Gastroesophageal sphincter (tissue), 4 donors: ENCODE measurements around the gene GABRB3. TPM values are rescaled to one million over a fixed set of nuclear protein-coding genes. Genes with fewer than 3 reads are reported as not detected.

Experiments used
- ATAC-seq: fragments of 150-250 bp; one replicate; pipeline ENCODE4 v1.9.1; 2016; ENCODE audit warnings: mild to moderate bottlenecking, moderate library complexity
- H3K27ac ChIP-seq, 4 donors: fragments of 200-600 bp; sonication (generic) in 3 of 4; 1 replicate in 3 of 4; 2 replicates in 1 of 4; pipeline ENCODE4 v1.5.1; 2016 to 2019
- H3K27me3 ChIP-seq: fragments of 200-600 bp; sonication (generic); one replicate; pipeline ENCODE4 v1.5.1; 2019
- H3K36me3 ChIP-seq, 2 donors: fragments of 200-600 bp; sonication (generic); one replicate each; pipeline ENCODE4 v1.5.1; 2019; ENCODE audit warnings: control low read depth in 1 of 2
- H3K4me1 ChIP-seq, 3 donors: fragments of 200-600 bp; sonication (generic); 1 replicate in 2 of 3; 2 replicates in 1 of 3; pipeline ENCODE4 v1.5.1; 2016 to 2019; ENCODE audit warnings: control low read depth in 2 of 3
- H3K4me3 ChIP-seq, 2 donors: fragments of 200-600 bp; sonication (generic); one replicate each; pipeline ENCODE4 v1.5.1; 2019; ENCODE audit warnings: mild to moderate bottlenecking in 1 of 2, moderate library complexity in 1 of 2
- H3K9me3 ChIP-seq, 3 donors: fragments of 200-600 bp; sonication (generic); one replicate each; pipeline ENCODE4 v1.5.1; 2017 to 2019; ENCODE audit warnings: control low read depth in 2 of 3
- CTCF ChIP-seq, 4 experiments: fragments of 200-600 bp in 2 of 4; fragments of 450-650 bp in 2 of 4; sonication (generic) in 1 of 4; IDR thresholded peaks; one replicate each; pipeline ENCODE4 v1.5.1; 2017 to 2019; ENCODE audit warnings: antibody characterized with exemption in 4 of 4, mild to moderate bottlenecking in 2 of 4, moderate library complexity in 2 of 4
- EP300 ChIP-seq: sonication (generic); formaldehyde crosslinking; IDR thresholded peaks from one replicate; pipeline ENCODE4 v1.6.1; 2017; ENCODE audit warnings: antibody characterized with exemption, mild to moderate bottlenecking
- POLR2A ChIP-seq, 2 donors: fragments of 450-650 bp; IDR thresholded peaks; one replicate each; pipeline ENCODE4 v1.6.1; 2017; ENCODE audit warnings: antibody characterized with exemption in 2 of 2, mild to moderate bottlenecking in 2 of 2, moderate library complexity in 1 of 2
- POLR2AphosphoS5 ChIP-seq: sonication (generic); formaldehyde crosslinking; IDR thresholded peaks from one replicate; pipeline ENCODE4 v1.6.1; 2017; ENCODE audit warnings: antibody characterized with exemption
- WGBS, 2 donors: methylation state at CpG; one replicate each; pipeline ENCODE4 v1.1.5; 2018; ENCODE audit warnings: low coverage in 1 of 2; 5-methylcytosine and 5-hydroxymethylcytosine counted together
- total RNA-seq, 4 donors: library from RNA; depleted of rRNA; stranded (reverse); fragments of >200 nt; gene quantifications; one replicate each; pipeline ENCODE4 v1.1.0, GENCODE V29; 2016

The GABRB3 gene
- total RNA-seq, 4 donors from 2014 or later, result 2.4 to 4.3 (median 3.6) TPM

DNA sequence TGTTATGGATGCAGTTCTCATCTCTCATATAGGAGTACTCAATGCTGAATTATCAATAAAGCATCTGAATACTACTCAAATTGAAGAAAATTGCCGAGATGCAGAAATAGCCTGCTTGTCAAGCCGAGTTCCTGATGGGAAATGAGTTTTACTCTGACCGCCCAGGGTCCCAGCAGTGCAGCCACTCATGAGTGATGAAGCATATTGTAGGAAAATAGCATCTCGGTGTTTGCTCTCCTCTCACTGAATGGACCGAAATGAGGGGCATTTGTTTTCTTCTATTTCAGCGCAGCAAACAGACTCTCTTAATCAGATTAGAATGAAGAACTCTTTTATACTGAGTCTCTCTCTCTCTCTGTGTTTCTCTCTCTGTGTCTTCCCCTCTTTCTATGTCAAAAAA lies 190.0 kb downstream of the GABRB3 start:
- Histone ChIP-seq H3K4me1 (no peaks in the 10 kb centered on the region), H3K27me3 (no peaks in the 10 kb centered on the region), H3K36me3 (no peaks in the 10 kb centered on the region), H3K4me3 (no peak overlapping the region), H3K27ac (no peak overlapping the region), H3K9me3 (no peaks in the 10 kb centered on the region)
- WGBS, 2 donors, result 77 to 80% methylated on average over 6 of the region's 6 CpGs
- TF ChIP-seq CTCF (IDR thresholded peaks at IDR 0.05), result no peak
- TF ChIP-seq POLR2A (IDR thresholded peaks at IDR 0.05), result no peak
- no peak for TF ChIP-seq POLR2AphosphoS5
- no peak for TF ChIP-seq EP300
- ATAC-seq, result no peak

DNA sequence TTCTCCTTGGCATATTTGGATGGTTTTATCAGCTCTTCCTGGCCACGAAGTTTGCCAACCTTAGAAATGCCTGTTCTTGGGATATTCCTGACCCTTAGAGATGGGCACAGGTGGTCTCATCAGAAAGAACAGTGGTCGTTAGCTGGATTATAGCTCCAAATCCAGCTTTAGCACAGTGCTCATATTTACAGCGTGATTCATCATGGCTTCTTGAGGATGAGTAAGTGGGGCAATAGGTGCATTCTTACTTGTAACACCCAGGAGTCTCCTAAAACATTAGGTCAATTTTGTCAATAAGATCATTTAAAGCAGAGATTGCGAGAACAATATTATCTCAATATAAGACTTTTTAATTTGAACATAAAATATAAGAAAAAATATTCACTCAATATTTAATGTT lies 191.9 kb downstream of the GABRB3 start:
- TF ChIP-seq CTCF (IDR thresholded peaks at IDR 0.05), result no peak
- TF ChIP-seq POLR2AphosphoS5, result no peak
- TF ChIP-seq POLR2A (IDR thresholded peaks at IDR 0.05), result no peak
- TF ChIP-seq EP300, result no peak
- Histone ChIP-seq H3K27me3 (no peaks in the 10 kb centered on the region), H3K36me3 (no peaks in the 10 kb centered on the region), H3K9me3 (no peaks in the 10 kb centered on the region), H3K27ac (no peak overlapping the region), H3K4me3 (no peak overlapping the region), H3K4me1 (no peaks in the 10 kb centered on the region)
- no peak for ATAC-seq
- 69 to 76% methylated on average over 3 of the region's 4 CpGs for WGBS, 2 donors

DNA sequence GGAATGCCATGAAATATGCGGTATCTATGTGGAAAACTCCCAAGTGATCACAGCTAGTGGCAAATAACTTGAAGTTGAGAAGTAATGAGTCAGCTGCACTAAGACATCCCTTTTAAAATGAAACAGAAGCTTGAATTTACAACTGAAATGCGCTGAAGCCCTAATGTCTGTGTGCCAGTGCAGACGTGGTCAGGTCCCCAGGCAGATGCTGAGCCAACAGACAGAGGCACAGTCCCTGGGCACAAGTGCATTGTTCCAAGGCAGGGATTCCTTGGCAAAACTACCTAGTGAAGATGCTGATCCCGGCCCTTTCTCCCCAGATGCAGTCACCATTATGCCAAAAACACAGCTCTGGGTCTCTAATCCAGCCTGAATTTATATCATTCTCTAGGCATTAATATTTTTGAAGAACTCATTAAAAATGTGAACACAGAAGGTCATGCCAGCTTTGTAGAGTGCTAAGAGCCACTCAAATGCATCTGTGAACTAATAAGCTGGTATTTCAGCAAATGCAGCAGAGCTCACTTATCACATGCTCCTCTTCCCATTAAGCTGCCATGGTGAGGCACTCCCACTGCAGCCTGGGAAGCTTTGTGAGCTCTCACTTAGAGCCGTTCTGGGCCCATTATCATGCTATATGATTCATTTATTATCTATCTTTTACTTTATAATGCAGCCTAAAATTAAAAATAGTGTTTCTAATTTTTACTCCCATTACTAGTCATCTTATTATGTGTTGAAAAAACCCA lies 200.1 kb downstream of the GABRB3 start:
- Histone ChIP-seq H3K4me3 (no peak overlapping the region), H3K9me3 (no peaks in the 10 kb centered on the region), H3K4me1 (no peaks in the 10 kb centered on the region), H3K36me3 (no peaks in the 10 kb centered on the region), H3K27ac (no peak overlapping the region), H3K27me3 (no peaks in the 10 kb centered on the region)
- no peak for ATAC-seq
- no peak for TF ChIP-seq CTCF (IDR thresholded peaks at IDR 0.05)
- TF ChIP-seq EP300, result no peak
- no peak for TF ChIP-seq POLR2AphosphoS5
- no peak for TF ChIP-seq POLR2A (IDR thresholded peaks at IDR 0.05)
- 69 to 83% methylated on average over 3 to 5 of the region's 5 CpGs for WGBS, 2 donors

GRCh38 chr15:26571346-26571745 lies 201.5 kb downstream of the GABRB3 start:
- TF ChIP-seq CTCF (IDR thresholded peaks at IDR 0.05), result no peak
- no peak for TF ChIP-seq POLR2AphosphoS5
- TF ChIP-seq POLR2A (IDR thresholded peaks at IDR 0.05), result no peak
- TF ChIP-seq EP300, result no peak
- ATAC-seq, result no peak
- Histone ChIP-seq H3K4me1 (no peaks in the 10 kb centered on the region), H3K27me3 (no peaks in the 10 kb centered on the region), H3K4me3 (no peak overlapping the region), H3K36me3 (no peaks in the 10 kb centered on the region), H3K9me3 (no peaks in the 10 kb centered on the region), H3K27ac (no peak overlapping the region)
- WGBS, 2 donors, result 53 to 63% methylated on average over 5 of the region's 5 CpGs

DNA sequence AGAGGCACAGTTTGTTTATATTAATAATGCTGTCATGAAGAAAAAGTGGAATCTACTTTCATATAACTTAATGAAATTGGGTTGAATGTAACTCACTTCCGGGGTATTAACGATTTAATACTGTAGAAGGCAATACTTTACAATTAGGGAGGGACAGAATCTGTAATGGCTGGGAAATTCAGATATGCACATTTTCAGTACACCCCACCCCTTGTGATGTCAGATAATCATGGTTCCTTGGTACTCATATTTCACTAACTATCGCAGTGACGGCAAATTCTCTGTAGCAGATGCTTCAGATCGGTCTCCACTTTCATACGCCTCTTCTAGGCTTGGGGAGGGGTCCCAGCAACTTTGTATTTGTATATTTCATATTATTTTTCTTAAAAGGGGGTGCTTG lies 207.3 kb downstream of the GABRB3 start:
- Histone ChIP-seq H3K4me3 (no peak overlapping the region), H3K9me3 (no peaks in the 10 kb centered on the region), H3K27ac (no peak overlapping the region), H3K27me3 (no peaks in the 10 kb centered on the region), H3K36me3 (no peaks in the 10 kb centered on the region), H3K4me1 (no peaks in the 10 kb centered on the region)
- TF ChIP-seq EP300, result no peak
- TF ChIP-seq POLR2AphosphoS5, result no peak
- TF ChIP-seq POLR2A (IDR thresholded peaks at IDR 0.05), result no peak
- TF ChIP-seq CTCF (IDR thresholded peaks at IDR 0.05), result no peak
- ATAC-seq, result no peak
- 88 to 90% methylated on average over 6 of the region's 6 CpGs for WGBS, 2 donors
